DMS153 treated with DMSO at 0.1 percent for 48 hours (cell line): ENCODE results near the gene ID1.
"Not testable (repeated sequence)": the region's sequence is repeated elsewhere in the genome, so short reads cannot be mapped to it uniquely, and the experiment has no call there.

ENCODE experiments used
- DNase-seq: peaks from one replicate; lab custom pipeline; 2025; ENCODE audit not compliant: unreplicated experiment; lab: John Stamatoyannopoulos, UW

The ID1 gene

GRCh38 chr20:31572701-31573554, 32.2 kb upstream of the ID1 start:
- DNase-seq: peak; percentile 87

GRCh38 chr20:31573555-31574321, 31.4 kb upstream of the ID1 start:
- DNase-seq: peak; percentile 91

- not testable (repeated sequence) for DNase-seq
These were observed 30.1 kb upstream of the ID1 start for GRCh38 chr20:31574986-31575385.

- DNase-seq: no peak
These were observed 28.3 kb upstream of the ID1 start for GRCh38 chr20:31576751-31577150.

- no peak for DNase-seq
These were observed 27.9 kb upstream of the ID1 start for GRCh38 chr20:31577194-31577593.

GRCh38 chr20:31578448-31579138, 26.5 kb upstream of the ID1 start:
- no peak for DNase-seq

GRCh38 chr20:31579245-31579644, 25.8 kb upstream of the ID1 start:
- no peak for DNase-seq

- not testable (repeated sequence) for DNase-seq
These were observed 25.0 kb upstream of the ID1 start for GRCh38 chr20:31579941-31580651.

GRCh38 chr20:31580706-31581105, 24.4 kb upstream of the ID1 start:
- no peak for DNase-seq

GRCh38 chr20:31581391-31581790, 23.7 kb upstream of the ID1 start:
- no peak for DNase-seq

- no peak for DNase-seq
These were observed 17.3 kb upstream of the ID1 start for GRCh38 chr20:31587545-31588389.

- DNase-seq: no peak
These were observed 14.3 kb upstream of the ID1 start for GRCh38 chr20:31590717-31591225.

- no peak for DNase-seq
These were observed 11.7 kb upstream of the ID1 start for GRCh38 chr20:31593221-31594001.

GRCh38 chr20:31594002-31594557, 11.0 kb upstream of the ID1 start:
- no peak for DNase-seq

GRCh38 chr20:31594558-31595379, 10.3 kb upstream of the ID1 start:
- DNase-seq: no peak

GRCh38 chr20:31595380-31595653, 9.8 kb upstream of the ID1 start:
- DNase-seq: no peak

- no peak for DNase-seq
These were observed 9.3 kb upstream of the ID1 start for GRCh38 chr20:31595654-31596411.

- not testable (repeated sequence) for DNase-seq
These were observed 8.7 kb upstream of the ID1 start for GRCh38 chr20:31596412-31596715.
